Motor neuron (in vitro differentiated cells): ENCODE results near the gene CCDC175. TPM values are rescaled to one million over a fixed set of nuclear protein-coding genes. Genes with fewer than 3 reads are reported as not detected.
A peak's percentile ranks its signal among the peaks of the same experiment; 100 is the strongest.

ENCODE experiments used
- ATAC-seq, 8 experiments: fragments of 200-7000 bp; cut with Tn5 transposase; replicated peaks in 6 of 8; 2 replicates each; pipeline ENCODE4 v1.8.0; 2021; ENCODE audit warnings: mild to moderate bottlenecking in 8 of 8, moderate library complexity in 8 of 8
- H3K27ac ChIP-seq, 2 donors: fragments of 250-450 bp; sonication (Bioruptor Pico); 2 replicates each; pipeline ENCODE4 v1.9.0; 2021; ENCODE audit warnings: antibody characterized with exemption in 2 of 2, mild to moderate bottlenecking in 2 of 2, moderate library complexity in 1 of 2
- H3K4me1 ChIP-seq, 2 donors: fragments of 250-450 bp; sonication (Bioruptor Pico); replicated peaks in 1 of 2; 2 replicates each; pipeline ENCODE4 v1.6.1; 2021; ENCODE audit warnings: antibody characterized with exemption in 2 of 2, mild to moderate bottlenecking in 2 of 2, moderate library complexity in 1 of 2
- H3K4me3 ChIP-seq, 5 donors: fragments of 250-450 bp; sonication (Bioruptor Pico); 2 replicates each; pipeline ENCODE4 v1.9.0; 2021; ENCODE audit warnings: antibody characterized with exemption in 5 of 5, mild to moderate bottlenecking in 5 of 5, moderate library complexity in 4 of 5
- WGBS, 10 experiments: fragments of 450-650 bp; shearing (Covaris generic); methylation state at CpG; one replicate each; pipeline ENCODE4 v1.0.0; 2022; 5-methylcytosine and 5-hydroxymethylcytosine counted together
- in situ Hi-C, 9 experiments: fragments of 400-800 bp; cut with MboI; loops; one replicate each; pipeline ENCODE4 v1.15.0; 2021; ENCODE audit warnings: low sequenced_read_pairs in 9 of 9, low pct_unique_long_range_greater_than_20kb in 2 of 9; ENCODE audit not compliant: unreplicated experiment in 9 of 9
- total RNA-seq, 8 experiments: library from RNA; unstranded; fragments of 300-600 nt; gene quantifications; 2 replicates each; pipeline versions ENCODE4 v1.2.3 to v1.2.4, GENCODE V29; 2022

Gene CCDC175
- total RNA-seq, 8 experiments from 2014 or later: 0.11 to 1.3 (median 0.14) TPM; not detected in 5

DNA sequence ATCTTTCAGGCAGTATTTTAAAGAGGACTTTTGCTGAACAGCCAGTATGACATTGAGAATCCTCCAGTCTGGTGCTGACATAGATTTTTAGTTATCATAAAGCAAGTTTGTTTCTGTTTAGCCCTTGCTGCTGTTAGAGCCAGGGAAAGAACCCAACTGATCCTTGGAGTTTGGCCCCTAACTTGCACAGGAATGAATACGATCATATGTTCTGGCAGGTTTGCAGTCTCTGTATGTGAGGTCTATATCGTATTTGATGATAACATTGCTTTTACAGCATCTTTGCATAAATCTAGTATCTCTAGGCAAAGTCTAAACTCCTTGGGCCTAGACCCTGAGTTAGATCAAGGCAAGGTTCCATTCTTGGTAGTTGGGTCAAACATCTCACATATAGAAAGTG lies 4.3 kb upstream of the CCDC175 start:
- Histone ChIP-seq H3K4me1 (no peaks in the 10 kb centered on the region), H3K27ac (no peak overlapping the region), H3K4me3 (no peak overlapping the region)
- WGBS, 10 experiments: 16 to 100% (median 70%) methylated on average over 1 to 2 of the region's 2 CpGs; no CpG with 5 or more reads in 2 of the 10 experiments
- no peak for ATAC-seq
- in situ Hi-C loops: no loop called here

DNA sequence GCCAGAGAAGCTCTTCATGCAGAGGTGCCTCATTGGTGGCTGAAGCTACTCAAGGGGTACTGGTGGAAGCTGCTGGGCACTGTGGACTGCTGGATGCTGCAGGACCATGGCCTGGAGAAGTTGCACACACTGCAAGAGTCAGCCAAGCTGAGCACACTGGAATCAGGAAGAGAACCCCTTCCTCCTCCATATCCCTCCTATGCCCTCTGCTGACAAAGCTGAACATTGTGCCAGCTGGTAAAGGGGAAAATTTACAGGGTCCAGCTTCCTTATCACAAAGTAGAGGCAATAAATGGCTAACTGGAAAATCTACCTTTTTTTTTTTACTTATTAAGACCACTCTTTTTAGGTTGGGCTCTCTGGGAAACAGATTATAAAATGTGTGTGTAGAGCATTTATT lies 6.5 kb downstream of the CCDC175 start:
- peak in 2 of 8 experiments; percentile 29 to 50 for ATAC-seq
- Histone ChIP-seq H3K27ac (no peak overlapping the region), H3K4me1 (no peaks in the 10 kb centered on the region), H3K4me3 (no peak overlapping the region)
- in situ Hi-C loops: loop anchor here in 1 of 9 experiments (10.0 kb wide), 1 partner anchor 65 kb away; no protein-coding TSS in a partner anchor

DNA sequence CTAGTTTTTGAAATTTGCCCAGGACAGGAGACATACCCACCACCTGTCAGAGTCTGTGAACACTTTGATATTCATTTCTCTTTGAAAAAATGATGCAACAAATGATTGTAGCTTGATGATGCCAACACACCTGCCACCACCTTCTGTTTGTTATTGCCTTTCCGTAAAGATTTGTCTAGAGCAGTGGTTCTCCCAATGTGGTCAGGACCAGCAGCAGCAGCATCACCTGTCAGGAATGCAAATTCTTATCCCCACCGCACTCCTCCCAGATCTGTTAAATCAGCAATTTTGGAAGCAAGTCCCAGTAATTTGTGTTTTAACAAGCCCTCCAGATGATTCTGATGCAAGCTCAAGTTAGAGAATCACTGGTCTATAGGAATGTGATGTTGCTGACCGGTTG lies 9.9 kb downstream of the CCDC175 start:
- Histone ChIP-seq H3K4me3 (no peak overlapping the region), H3K27ac (no peak overlapping the region), H3K4me1 (no peaks in the 10 kb centered on the region)
- 13 to 100% (median 94%) methylated on average over 1 to 3 of the region's 3 CpGs; no CpG with 5 or more reads in 3 of the 10 experiments for WGBS, 10 experiments
- in situ Hi-C loops: no loop called here
- no peak for ATAC-seq

DNA sequence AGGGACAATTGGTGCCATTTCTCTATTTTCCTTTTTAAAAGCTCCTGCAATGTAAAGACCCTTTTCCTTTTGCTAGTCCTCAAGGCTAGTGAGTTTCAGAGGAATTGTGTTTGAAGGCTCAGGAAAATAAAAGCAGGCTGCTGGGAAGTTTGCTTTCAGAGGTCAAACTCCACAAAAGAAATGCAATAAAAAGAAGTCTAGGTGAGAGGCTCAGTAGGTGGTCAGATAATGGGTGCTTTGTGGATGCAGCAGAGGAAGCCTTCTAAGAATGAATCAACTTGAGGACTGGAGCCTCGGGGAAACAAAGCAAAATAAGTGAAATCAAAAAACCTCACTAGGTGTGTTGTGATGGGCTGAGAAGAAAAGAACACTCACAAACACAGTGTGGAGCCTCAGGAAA lies 10.3 kb downstream of the CCDC175 start:
- H3K4me3 ChIP-seq: no peak overlapping the region
- H3K27ac ChIP-seq: no peak overlapping the region
- in situ Hi-C loops: no loop called here
- 0 to 50% (median 22%) methylated on average over 1 of the region's 1 CpG; no CpG with 5 or more reads in 4 of the 10 experiments for WGBS, 10 experiments
- H3K4me1 ChIP-seq: no peaks in the 10 kb centered on the region
- ATAC-seq: no peak

DNA sequence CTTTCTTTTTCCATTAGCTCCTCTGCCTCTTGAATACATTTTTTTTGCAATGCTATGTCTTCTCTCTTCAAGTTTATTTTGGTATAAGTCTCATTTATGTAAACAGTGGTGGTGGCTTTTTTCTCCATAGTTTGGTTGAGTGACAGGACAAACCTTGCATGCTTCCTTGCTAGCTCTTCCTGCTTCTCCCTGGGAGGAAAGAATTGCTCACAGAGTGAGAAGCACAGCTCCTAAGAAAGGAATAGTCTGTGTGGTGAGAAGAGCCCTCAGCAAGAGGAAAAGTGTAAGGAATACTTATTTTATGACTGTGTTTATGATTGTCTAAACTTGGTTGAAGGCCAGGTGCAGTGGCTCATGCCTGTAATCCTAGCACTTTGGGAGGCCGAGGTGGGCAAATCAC lies 11.5 kb downstream of the CCDC175 start:
- Histone ChIP-seq H3K4me1 (no peaks in the 10 kb centered on the region), H3K27ac (no peak overlapping the region), H3K4me3 (no peak overlapping the region)
- no peak for ATAC-seq
- WGBS, 10 experiments: 40 to 100% (median 88%) methylated on average over 1 of the region's 1 CpG; no CpG with 5 or more reads in 4 of the 10 experiments
- in situ Hi-C loops: no loop called here

DNA sequence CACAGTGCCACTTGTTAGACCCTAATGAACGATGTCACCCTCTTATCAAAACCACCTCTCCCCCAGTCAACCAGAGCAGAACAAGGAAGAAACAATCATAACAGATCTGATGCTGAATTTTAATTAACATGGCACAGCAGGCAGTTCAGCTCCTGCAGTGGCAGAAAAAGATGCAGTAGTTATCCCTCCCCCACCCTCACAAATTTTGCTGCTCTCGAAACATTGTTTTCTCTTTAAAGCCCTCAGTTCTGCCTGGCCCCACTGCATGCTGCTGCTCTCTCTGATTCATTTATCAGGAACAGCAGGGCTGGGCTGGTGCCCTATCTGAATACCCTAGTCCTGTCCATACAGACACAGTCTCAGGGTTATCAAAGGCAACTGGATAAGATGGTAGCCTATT lies 12.2 kb downstream of the CCDC175 start:
- Histone ChIP-seq H3K27ac (no peak overlapping the region), H3K4me1 (no peaks in the 10 kb centered on the region), H3K4me3 (no peak overlapping the region)
- ATAC-seq: peak in 1 of 8 experiments; percentile 37
- in situ Hi-C loops: no loop called here
- WGBS, 10 experiments: 0 to 32% (median 28%) methylated on average over 1 to 2 of the region's 2 CpGs; no CpG with 5 or more reads in 3 of the 10 experiments

DNA sequence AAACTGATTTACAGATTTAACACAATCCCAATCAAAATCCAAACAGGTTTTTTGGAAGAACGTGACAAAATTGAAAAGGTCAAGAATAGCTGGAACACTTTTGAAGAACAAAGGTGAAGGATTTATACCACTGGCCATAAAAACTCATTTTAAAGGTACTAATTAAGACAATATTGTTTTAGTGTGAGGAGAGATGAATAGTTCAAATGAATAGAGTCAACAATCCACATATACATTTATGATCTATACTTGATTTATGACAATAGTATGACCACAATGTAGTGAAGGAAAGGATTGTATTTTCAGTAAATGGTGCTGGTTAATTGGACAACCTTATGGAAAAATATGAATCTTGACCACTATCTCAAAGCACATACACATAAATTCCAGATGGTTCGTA lies 29.3 kb downstream of the CCDC175 start:
- H3K4me1 ChIP-seq: no peaks in the 10 kb centered on the region
- in situ Hi-C loops: loop anchor here in 1 of 9 experiments (25.0 kb wide), 1 partner anchor 365 kb away; the partner anchor contains the start of gene LRRC9
- no peak overlapping the region for H3K27ac ChIP-seq
- no peak for ATAC-seq
- 0 to 100% (median 85%) methylated on average over 1 to 2 of the region's 2 CpGs for WGBS, 10 experiments
- no peak overlapping the region for H3K4me3 ChIP-seq

DNA sequence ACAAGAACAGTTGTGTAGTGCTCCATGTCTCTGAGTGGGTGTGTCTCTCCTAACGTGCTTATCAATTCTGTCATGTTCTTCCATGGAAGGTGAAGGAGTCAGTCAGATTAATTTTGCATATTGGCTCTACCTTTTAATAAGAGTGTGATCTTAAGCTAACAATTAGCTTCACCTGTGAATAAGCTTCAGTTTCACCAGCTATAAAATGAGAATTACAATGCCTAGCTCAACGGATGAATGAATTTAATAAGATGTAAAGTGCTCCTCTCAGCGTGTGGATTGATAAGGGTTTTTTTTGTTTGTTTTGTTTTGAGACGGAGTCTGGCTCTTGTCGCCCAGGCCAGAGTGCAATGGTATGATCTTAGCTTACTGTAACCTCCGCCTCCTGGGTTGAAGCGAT lies 32.7 kb downstream of the CCDC175 start:
- in situ Hi-C loops: loop anchor here in 1 of 9 experiments (25.0 kb wide), 1 partner anchor 368 kb away; the partner anchor contains the start of gene LRRC9
- Histone ChIP-seq H3K27ac (no peak overlapping the region), H3K4me1 (no peaks in the 10 kb centered on the region), H3K4me3 (no peak overlapping the region)
- 49 to 74% (median 58%) methylated on average over 1 to 7 of the region's 7 CpGs; no CpG with 5 or more reads in 1 of the 10 experiments for WGBS, 10 experiments
- no peak for ATAC-seq

DNA sequence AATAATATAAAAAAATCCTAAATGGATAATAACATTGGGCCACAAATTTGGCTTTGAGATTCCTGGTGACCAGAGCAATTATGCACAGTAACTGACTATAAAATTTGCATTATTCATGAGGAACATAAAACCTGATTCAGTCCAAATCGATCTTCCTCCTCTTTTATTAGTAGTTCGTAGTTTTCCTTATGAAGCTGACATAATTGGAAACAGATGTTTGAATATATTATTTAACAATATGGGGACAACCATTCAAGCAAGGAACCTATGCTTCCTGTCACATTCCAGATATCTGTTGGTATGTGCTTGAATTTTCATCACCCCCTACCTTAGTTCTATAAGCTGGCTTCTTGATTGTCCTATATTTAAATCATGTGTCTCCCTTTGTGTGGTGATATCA lies 34.9 kb downstream of the CCDC175 start:
- WGBS, 10 experiments: 0 to 100% (median 79%) methylated on average over 1 to 2 of the region's 2 CpGs; no CpG with 5 or more reads in 3 of the 10 experiments

DNA sequence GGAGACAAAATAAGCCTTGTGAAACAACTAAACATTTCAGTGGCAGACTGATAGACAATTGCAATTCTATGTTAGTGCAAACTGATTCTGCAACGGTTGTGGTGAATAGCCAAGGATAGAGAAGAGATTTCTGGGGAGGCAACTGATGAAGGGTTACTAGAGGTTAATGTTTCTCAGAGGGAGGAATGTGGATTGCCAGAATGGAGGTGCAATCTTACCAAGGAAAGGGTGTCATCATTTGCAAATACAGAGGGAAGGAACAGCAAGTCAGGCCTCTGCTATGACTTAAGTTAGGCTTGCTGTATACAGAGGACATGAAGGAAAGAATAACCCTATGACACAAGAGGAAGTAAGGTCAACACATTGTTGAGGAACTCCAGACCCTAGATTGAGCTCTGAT lies 35.8 kb downstream of the CCDC175 start:
- Histone ChIP-seq H3K4me1 (no peaks in the 10 kb centered on the region), H3K4me3 (no peak overlapping the region), H3K27ac (no peak overlapping the region)
- ATAC-seq: no peak
- in situ Hi-C loops: loop anchor here in 1 of 9 experiments (25.0 kb wide), 1 partner anchor 371 kb away; the partner anchor contains the start of gene LRRC9
- WGBS, 10 experiments: 0 to 60% (median 22%) methylated on average over 1 of the region's 1 CpG; no CpG with 5 or more reads in 5 of the 10 experiments

More for the DNA sequence above, 34.9 kb downstream of the CCDC175 start:
- no peak overlapping the region for H3K27ac ChIP-seq
- ATAC-seq: no peak
- no peaks in the 10 kb centered on the region for H3K4me1 ChIP-seq
- no peak overlapping the region for H3K4me3 ChIP-seq
- in situ Hi-C loops: loop anchor here in 1 of 9 experiments (25.0 kb wide), 1 partner anchor 371 kb away; the partner anchor contains the start of gene LRRC9

DNA sequence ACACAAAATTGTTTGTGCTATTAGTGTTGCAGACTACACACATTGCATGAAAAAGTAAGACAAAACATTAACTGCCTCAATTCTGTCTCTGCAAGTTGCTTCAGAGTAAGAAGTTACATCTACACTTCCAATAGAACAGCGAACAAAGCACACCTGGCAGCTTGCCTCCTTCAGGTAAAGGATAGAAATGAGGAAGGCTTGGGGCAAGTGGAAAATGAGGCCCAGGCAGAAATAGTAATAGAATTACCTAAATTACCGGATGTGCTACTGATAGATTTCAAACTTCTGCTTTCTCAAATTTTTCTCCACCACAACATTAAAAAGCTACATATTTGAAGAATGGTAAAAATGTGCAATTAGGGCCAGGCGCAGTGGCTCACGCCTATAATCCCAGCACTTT lies 37.7 kb downstream of the CCDC175 start:
- Histone ChIP-seq H3K27ac (no peak overlapping the region), H3K4me1 (no peaks in the 10 kb centered on the region), H3K4me3 (no peak overlapping the region)
- in situ Hi-C loops: loop anchor here in 1 of 9 experiments (25.0 kb wide), 1 partner anchor 373 kb away; the partner anchor contains the start of gene LRRC9
- no peak for ATAC-seq
- 45 to 100% (median 90%) methylated on average over 2 to 4 of the region's 4 CpGs; no CpG with 5 or more reads in 1 of the 10 experiments for WGBS, 10 experiments

DNA sequence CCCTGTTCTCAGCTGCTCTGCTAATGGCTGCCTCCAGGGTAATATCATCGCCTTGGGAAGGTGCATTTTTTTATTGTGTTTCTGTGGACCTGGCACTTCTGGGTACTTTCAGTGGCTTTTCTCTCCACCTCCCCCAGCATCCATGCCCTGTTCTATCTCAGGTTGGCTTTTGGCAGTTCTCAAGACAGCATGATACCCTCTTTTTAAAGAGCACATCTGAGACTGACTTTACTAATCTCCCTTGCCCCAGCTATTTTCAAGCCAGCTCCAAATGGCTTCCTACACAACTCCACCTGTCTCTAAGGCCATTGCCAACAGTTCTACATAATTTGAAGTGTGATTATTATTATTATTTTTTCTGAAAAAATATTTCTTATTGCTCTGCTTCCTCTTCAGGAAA lies 39.1 kb downstream of the CCDC175 start:
- H3K4me1 ChIP-seq: no peaks in the 10 kb centered on the region
- H3K4me3 ChIP-seq: no peak overlapping the region
- in situ Hi-C loops: loop anchor here in 1 of 9 experiments (25.0 kb wide), 1 partner anchor 375 kb away; the partner anchor contains the start of gene LRRC9
- 57 to 100% (median 100%) methylated on average over 1 of the region's 1 CpG; no CpG with 5 or more reads in 5 of the 10 experiments for WGBS, 10 experiments
- no peak for ATAC-seq
- no peak overlapping the region for H3K27ac ChIP-seq

DNA sequence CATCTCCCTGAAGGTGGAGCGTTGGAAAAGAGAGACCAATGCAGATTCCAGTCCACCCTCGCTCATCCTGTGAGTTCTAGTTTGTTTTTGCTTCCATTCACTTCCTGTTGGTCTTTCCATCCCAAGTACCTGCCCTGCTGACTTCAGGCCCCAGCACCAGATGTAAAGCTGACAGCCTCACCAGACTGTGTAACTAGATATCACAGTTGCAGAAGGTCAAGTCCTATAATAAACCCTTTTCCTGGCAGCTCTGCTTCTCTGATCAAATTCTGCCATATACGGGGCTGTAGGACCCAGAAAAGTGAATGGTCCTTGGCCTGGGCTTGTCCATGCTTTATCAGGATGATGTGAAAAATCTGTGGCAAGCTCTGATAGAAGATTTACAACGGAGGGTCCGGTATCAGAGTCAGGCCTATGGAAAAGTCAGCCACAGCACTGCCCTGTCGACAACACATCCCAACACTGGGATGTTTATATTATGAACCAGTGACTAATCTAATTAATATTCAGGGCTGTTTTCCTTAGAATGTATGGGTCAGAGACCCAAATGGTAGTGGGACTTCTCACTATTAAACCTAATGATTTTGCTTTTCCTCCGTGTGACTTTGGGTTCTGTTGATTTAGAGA lies 42.1 kb downstream of the CCDC175 start:
- peak in 1 of 8 experiments; percentile 35 for ATAC-seq
- Histone ChIP-seq H3K4me1 (no peaks in the 10 kb centered on the region), H3K4me3 (no peak overlapping the region), H3K27ac (no peak overlapping the region)
- 37 to 100% (median 78%) methylated on average over 2 to 4 of the region's 7 CpGs; no CpG with 5 or more reads in 2 of the 10 experiments for WGBS, 10 experiments
- in situ Hi-C loops: loop anchor here in 1 of 9 experiments (25.0 kb wide), 1 partner anchor 378 kb away; the partner anchor contains the start of gene LRRC9
